Activated CD4-positive, alpha-beta T cell treated with anti-CD3 and anti-CD28 coated beads, Interleukin-2, amount 10 ng/mL, durations not matched to agents 7 days and 5 days (primary cell): Measurements from ENCODE around the gene CD6. TPM values are rescaled to one million over a fixed set of nuclear protein-coding genes. Genes with fewer than 3 reads are reported as not detected.

Experiments used
- CTCF ChIA-PET: fragments of 350-600 bp; sonication (Branson Sonifier 250); formaldehyde crosslinking; loops from one replicate; lab custom pipeline; 2021; ENCODE audit warnings: antibody characterized with exemption; lab: Charles Lee
- POLR2A ChIA-PET: fragments of 350-600 bp; sonication (Branson Sonifier 250); formaldehyde crosslinking; loops from one replicate; lab custom pipeline; 2021; ENCODE audit warnings: antibody characterized with exemption; lab: Charles Lee
- DNase-seq: peaks from one replicate; pipeline ENCODE4 v3.0.0-alpha.2; 2020
- H3K27ac Mint-ChIP-seq: one replicate; pipeline ENCODE4 v1.8.0; 2021; ENCODE audit warnings: mild to moderate bottlenecking, moderate library complexity, mixed read lengths
- H3K27me3 Mint-ChIP-seq: one replicate; pipeline ENCODE4 v1.8.0; 2021; ENCODE audit warnings: mixed read lengths
- H3K36me3 Mint-ChIP-seq: one replicate; pipeline ENCODE4 v1.8.0; 2021; ENCODE audit warnings: low read depth, mixed read lengths
- H3K4me1 Mint-ChIP-seq: one replicate; pipeline ENCODE4 v1.8.0; 2021; ENCODE audit warnings: mixed read lengths
- H3K4me3 Mint-ChIP-seq: one replicate; pipeline ENCODE4 v1.8.0; 2021; ENCODE audit warnings: mild to moderate bottlenecking, moderate library complexity, mixed read lengths
- H3K9me3 Mint-ChIP-seq: one replicate; pipeline ENCODE4 v1.8.0; 2021; ENCODE audit warnings: mixed read lengths
- total RNA-seq, 2 experiments: library from RNA; stranded (reverse); gene quantifications; one replicate each; pipeline ENCODE4 v1.2.3, GENCODE V29; 2021

CD6 gene
- total RNA-seq, 2 experiments from 2014 or later, result 368 to 402 TPM

DNA sequence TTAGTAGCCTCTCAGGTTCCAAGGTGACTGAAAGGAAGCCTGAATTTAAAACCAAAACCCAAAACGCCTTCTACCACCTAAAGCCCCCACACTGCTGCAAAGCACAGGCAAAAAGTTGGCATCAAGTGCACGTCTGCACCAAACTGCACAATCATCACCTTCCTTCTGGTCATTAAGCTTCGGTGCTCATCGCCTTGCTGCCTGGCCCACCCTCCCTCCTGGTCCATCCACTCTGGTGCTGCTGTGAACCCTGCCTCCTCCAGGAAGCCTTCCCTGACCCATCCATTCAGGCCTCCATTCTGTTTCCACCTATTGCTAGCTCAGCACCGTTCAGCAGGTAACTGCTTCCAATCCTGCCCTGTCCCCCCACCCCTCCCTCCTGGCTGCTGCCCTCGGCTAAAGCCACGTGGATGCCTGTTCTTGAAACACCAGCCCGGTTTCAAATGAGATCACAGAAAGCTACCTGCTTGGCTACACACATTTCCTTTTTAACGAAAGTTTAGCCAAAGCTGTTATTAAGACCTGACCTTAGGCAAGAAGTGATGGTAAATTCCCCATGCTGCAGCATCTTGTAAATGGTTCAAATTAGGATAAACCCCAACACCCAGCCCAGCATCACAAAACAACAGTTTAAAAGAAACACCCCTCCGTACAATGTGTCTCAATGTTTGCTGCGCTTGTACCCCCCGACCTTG is 77.0 kb downstream of the CD6 start:
- H3K27me3 Mint-ChIP-seq, result no peaks in the 10 kb centered on the region
- H3K4me3 Mint-ChIP-seq, result peak overlapping the region; percentile 53
- no peak for DNase-seq
- ChIA-PET CTCF (interaction anchor here (1.0 to 1.7 kb wide), 7 partner anchors 9 to 81 kb away, joined by 3 to 5 read pairs (median 3); no protein-coding TSS in a partner anchor), POLR2A (interaction anchor here (1.0 kb wide), 1 partner anchor 12 kb away, joined by 3 read pairs; no protein-coding TSS in a partner anchor)
- peaks cover 4% of the 10 kb centered on the region for H3K9me3 Mint-ChIP-seq
- peak overlapping the region; percentile 85 for H3K27ac Mint-ChIP-seq
- peaks cover 60% of the 10 kb centered on the region for H3K4me1 Mint-ChIP-seq
- H3K36me3 Mint-ChIP-seq, result peaks cover 15% of the 10 kb centered on the region

DNA sequence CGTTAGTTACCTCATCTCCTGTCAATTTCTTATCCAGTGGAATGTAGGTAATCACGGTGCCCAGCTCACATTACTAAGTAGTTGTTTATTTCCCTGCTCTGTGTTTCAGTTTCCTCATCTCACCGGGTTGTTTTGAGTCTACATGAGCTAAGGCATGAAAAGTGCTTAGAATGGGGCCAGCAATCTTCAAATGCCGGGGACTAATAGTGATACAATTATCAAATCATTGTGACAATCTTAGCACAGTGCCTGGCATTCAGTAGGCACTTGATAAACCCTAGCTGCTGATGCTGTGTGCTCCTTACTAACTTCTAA is 77.5 kb downstream of the CD6 start:
- Mint-ChIP-seq H3K27me3 (no peaks in the 10 kb centered on the region), H3K9me3 (peaks cover 4% of the 10 kb centered on the region), H3K4me1 (peaks cover 65% of the 10 kb centered on the region), H3K36me3 (peaks cover 17% of the 10 kb centered on the region), H3K4me3 (peak overlapping the region; percentile 53), H3K27ac (peak overlapping the region; percentile 85)
- POLR2A ChIA-PET, result interaction anchor here (1.0 kb wide), 1 partner anchor 12 kb away, joined by 3 read pairs; no protein-coding TSS in a partner anchor
- CTCF ChIA-PET, result interaction anchor here (1.1 to 1.7 kb wide), 5 partner anchors 12 to 81 kb away, joined by 3 to 5 read pairs (median 3); no protein-coding TSS in a partner anchor
- no peak for DNase-seq

DNA sequence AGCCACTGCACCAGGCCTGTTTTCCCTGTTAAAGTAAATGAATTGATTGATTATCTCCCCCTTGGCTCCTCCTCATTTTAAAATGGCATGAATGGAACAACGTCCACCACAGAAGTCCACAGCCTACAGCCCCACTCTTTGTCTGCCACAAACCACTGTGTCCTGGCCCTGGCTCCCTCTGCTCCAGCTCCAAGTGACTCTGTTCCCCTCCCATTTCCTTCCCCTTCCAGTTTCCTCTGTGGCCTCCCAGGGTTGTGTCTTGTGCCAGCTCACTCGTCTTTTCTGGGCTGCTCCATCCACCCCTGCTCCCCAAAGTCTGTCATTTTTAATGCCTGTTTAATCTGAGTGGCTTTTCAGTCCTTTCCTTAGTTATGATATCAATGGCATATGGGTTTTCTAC is 78.4 kb downstream of the CD6 start:
- H3K36me3 Mint-ChIP-seq, result peaks cover 19% of the 10 kb centered on the region
- peaks cover 4% of the 10 kb centered on the region for H3K9me3 Mint-ChIP-seq
- H3K27ac Mint-ChIP-seq, result no peak overlapping the region
- ChIA-PET CTCF (interaction anchor here (0.7 to 1.7 kb wide), 6 partner anchors 16 to 63 kb away, joined by 3 to 7 read pairs (median 4); no protein-coding TSS in a partner anchor), POLR2A (no interaction called here)
- H3K4me3 Mint-ChIP-seq, result no peak overlapping the region
- H3K27me3 Mint-ChIP-seq, result no peaks in the 10 kb centered on the region
- DNase-seq, result no peak
- peaks cover 72% of the 10 kb centered on the region for H3K4me1 Mint-ChIP-seq

GRCh38 chr11:61052182-61052972 is 80.9 kb downstream of the CD6 start:
- peaks cover 4% of the 10 kb centered on the region for H3K9me3 Mint-ChIP-seq
- H3K4me1 Mint-ChIP-seq, result peaks cover 78% of the 10 kb centered on the region
- H3K36me3 Mint-ChIP-seq, result peaks cover 20% of the 10 kb centered on the region
- no peak overlapping the region for H3K4me3 Mint-ChIP-seq
- DNase-seq, result no peak
- peak overlapping the region; percentile 83 for H3K27ac Mint-ChIP-seq
- ChIA-PET POLR2A (interaction anchor here (0.6 kb wide), 1 partner anchor 10 kb away, joined by 4 read pairs; no protein-coding TSS in a partner anchor), CTCF (interaction anchor here (0.8 to 8.5 kb wide), 8 partner anchors 10 to 77 kb away, joined by 3 to 73 read pairs (median 6); no protein-coding TSS in a partner anchor)
- H3K27me3 Mint-ChIP-seq, result no peaks in the 10 kb centered on the region

DNA sequence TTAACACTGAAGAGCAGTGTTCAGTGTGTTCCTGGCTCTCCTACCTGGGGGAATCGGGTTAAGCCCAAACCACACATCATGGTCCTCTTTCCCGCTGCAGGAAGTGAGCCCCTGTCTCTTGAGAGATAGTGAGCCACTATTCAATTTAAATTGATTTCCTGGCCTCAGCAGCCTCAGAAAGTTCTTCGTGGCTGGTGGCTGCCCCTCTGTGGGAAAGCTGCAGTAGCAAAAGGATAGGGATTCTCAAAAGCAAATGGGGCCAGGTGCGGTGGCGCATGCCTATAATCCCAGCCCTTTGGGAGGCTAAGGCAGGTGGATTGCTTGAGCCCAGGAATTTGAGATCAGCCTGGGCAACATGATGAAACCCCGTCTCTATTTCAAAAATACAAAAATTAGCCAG is 81.7 kb downstream of the CD6 start:
- CTCF ChIA-PET, result interaction anchor here (0.8 to 8.5 kb wide), 7 partner anchors 11 to 30 kb away, joined by 4 to 73 read pairs (median 5); no protein-coding TSS in a partner anchor
- POLR2A ChIA-PET, result interaction anchor here (0.6 kb wide), 1 partner anchor 11 kb away, joined by 4 read pairs; no protein-coding TSS in a partner anchor
- Mint-ChIP-seq H3K27me3 (no peaks in the 10 kb centered on the region), H3K27ac (peak overlapping the region; percentile 83), H3K4me1 (peaks cover 76% of the 10 kb centered on the region), H3K4me3 (no peak overlapping the region), H3K36me3 (peaks cover 17% of the 10 kb centered on the region), H3K9me3 (peaks cover 4% of the 10 kb centered on the region)
- DNase-seq, result no peak

DNA sequence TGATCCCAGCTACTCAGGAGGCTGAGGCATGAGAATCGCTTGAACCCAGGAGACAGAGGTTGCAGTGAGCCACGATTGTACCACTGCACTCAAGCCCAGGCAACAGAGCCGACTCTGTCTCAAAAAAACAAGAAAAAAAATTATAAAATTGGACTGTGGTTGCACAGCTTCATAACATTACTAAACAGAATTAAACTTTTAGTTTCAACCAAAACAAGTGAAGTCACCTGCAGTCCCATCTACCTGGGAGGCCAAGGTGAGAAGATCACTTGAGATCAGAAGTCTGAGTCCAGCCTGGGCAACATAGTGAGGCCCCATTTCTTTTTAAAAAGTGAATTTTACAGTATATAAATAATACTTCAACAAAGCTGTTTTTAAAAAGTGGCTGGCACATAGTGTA is 83.0 kb downstream of the CD6 start:
- CTCF ChIA-PET, result interaction anchor here (0.5 to 8.5 kb wide), 5 partner anchors 11 to 234 kb away, joined by 3 to 73 read pairs (median 7); no protein-coding TSS in a partner anchor
- Mint-ChIP-seq H3K36me3 (peaks cover 25% of the 10 kb centered on the region), H3K4me3 (no peak overlapping the region), H3K27ac (peak overlapping the region; percentile 84), H3K27me3 (no peaks in the 10 kb centered on the region), H3K4me1 (peaks cover 75% of the 10 kb centered on the region), H3K9me3 (peaks cover 4% of the 10 kb centered on the region)
- DNase-seq, result no peak
- POLR2A ChIA-PET, result interaction anchor here (1.7 kb wide), 1 partner anchor 12 kb away, joined by 5 read pairs; no protein-coding TSS in a partner anchor

- no peaks in the 10 kb centered on the region for H3K27me3 Mint-ChIP-seq
- H3K27ac Mint-ChIP-seq, result peak overlapping the region; percentile 84
- no peak for DNase-seq
- peaks cover 4% of the 10 kb centered on the region for H3K9me3 Mint-ChIP-seq
- POLR2A ChIA-PET, result interaction anchor here (1.7 kb wide), 1 partner anchor 13 kb away, joined by 5 read pairs; no protein-coding TSS in a partner anchor
- CTCF ChIA-PET, result interaction anchor here (0.5 to 8.5 kb wide), 5 partner anchors 10 to 233 kb away, joined by 3 to 73 read pairs (median 7); no protein-coding TSS in a partner anchor
- H3K4me3 Mint-ChIP-seq, result no peak overlapping the region
- H3K36me3 Mint-ChIP-seq, result peaks cover 27% of the 10 kb centered on the region
- H3K4me1 Mint-ChIP-seq, result peaks cover 75% of the 10 kb centered on the region
Observed at GRCh38 chr11:61054927-61055562, 83.6 kb downstream of the CD6 start.

DNA sequence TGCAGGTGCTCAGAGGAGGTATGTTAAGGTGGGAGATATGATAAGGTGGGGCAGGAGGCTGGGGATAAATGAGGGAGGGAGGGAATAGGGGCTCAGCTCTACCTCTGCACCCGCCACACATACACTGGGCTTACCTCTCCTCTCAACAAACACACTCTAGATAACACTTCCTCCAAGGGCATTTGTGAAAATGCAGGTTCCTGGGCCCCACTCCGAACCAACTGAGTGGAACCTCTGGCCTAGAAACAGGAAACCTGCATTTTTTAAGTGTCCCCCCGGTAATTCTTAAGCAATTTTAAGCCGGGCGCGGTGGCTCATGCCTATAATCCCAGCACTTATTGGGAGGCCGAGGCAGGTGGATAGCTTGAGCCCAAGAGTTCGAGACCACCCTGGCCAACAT is 84.3 kb downstream of the CD6 start:
- Mint-ChIP-seq H3K27ac (peak overlapping the region; percentile 43), H3K36me3 (peaks cover 26% of the 10 kb centered on the region), H3K9me3 (peaks cover 4% of the 10 kb centered on the region), H3K4me1 (peaks cover 75% of the 10 kb centered on the region), H3K4me3 (no peak overlapping the region), H3K27me3 (no peaks in the 10 kb centered on the region)
- no peak for DNase-seq
- ChIA-PET CTCF (interaction anchor here (1.2 to 8.5 kb wide), 5 partner anchors 10 to 29 kb away, joined by 3 to 73 read pairs (median 7); no protein-coding TSS in a partner anchor), POLR2A (no interaction called here)

DNA sequence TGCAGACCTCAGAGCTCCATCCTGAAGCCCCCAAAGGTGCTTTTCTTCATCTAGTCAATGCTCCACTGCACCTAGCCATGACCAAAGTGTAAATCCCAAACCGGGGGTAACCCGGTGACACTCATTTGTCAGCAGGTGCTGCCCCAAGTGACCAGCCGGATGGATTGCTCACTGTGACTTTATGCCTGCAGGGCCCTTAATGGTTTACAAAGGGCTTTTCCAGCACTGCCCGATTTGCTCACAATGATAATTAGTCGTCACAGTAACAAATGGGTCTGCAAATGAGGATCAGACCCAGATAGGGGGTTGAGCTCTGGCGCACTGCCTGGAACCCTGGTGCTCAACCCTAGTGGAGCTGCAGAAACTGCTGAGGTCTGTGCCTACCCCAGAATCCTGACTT is 85.1 kb downstream of the CD6 start:
- ChIA-PET POLR2A (no interaction called here), CTCF (interaction anchor here (1.0 to 8.5 kb wide), 5 partner anchors 14 to 56 kb away, joined by 3 to 73 read pairs (median 6); no protein-coding TSS in a partner anchor)
- H3K4me3 Mint-ChIP-seq, result no peak overlapping the region
- H3K27me3 Mint-ChIP-seq, result no peaks in the 10 kb centered on the region
- H3K9me3 Mint-ChIP-seq, result no peaks in the 10 kb centered on the region
- H3K4me1 Mint-ChIP-seq, result peaks cover 79% of the 10 kb centered on the region
- peaks cover 23% of the 10 kb centered on the region for H3K36me3 Mint-ChIP-seq
- peak overlapping the region; percentile 43 for H3K27ac Mint-ChIP-seq
- no peak for DNase-seq

- DNase-seq, result no peak
- Mint-ChIP-seq H3K4me1 (peaks cover 83% of the 10 kb centered on the region), H3K4me3 (no peak overlapping the region), H3K27ac (no peak overlapping the region), H3K36me3 (peaks cover 23% of the 10 kb centered on the region), H3K9me3 (no peaks in the 10 kb centered on the region), H3K27me3 (no peaks in the 10 kb centered on the region)
- ChIA-PET CTCF (interaction anchor here (1.0 to 8.5 kb wide), 3 partner anchors 15 to 55 kb away, joined by 3 to 73 read pairs (median 3); no protein-coding TSS in a partner anchor), POLR2A (no interaction called here)
Observed at GRCh38 chr11:61056981-61057380, 85.5 kb downstream of the CD6 start.

GRCh38 chr11:61057615-61058014 is 86.1 kb downstream of the CD6 start:
- DNase-seq, result no peak
- ChIA-PET CTCF (interaction anchor here (0.6 to 8.5 kb wide), 5 partner anchors 9 to 1740 kb away, joined by 3 to 73 read pairs (median 3); no protein-coding TSS in a partner anchor), POLR2A (no interaction called here)
- peaks cover 23% of the 10 kb centered on the region for H3K36me3 Mint-ChIP-seq
- H3K27me3 Mint-ChIP-seq, result no peaks in the 10 kb centered on the region
- no peaks in the 10 kb centered on the region for H3K9me3 Mint-ChIP-seq
- no peak overlapping the region for H3K4me3 Mint-ChIP-seq
- H3K27ac Mint-ChIP-seq, result peak overlapping the region; percentile 72
- H3K4me1 Mint-ChIP-seq, result peaks cover 84% of the 10 kb centered on the region
